HL-60 (cell line): Measurements from ENCODE around the gene PROZ.

Source experiments
- GABPA ChIP-seq: IDR thresholded peaks from 2 replicates; pipeline ENCODE4 v1.6.1; 2012; ENCODE audit warnings: low read depth
- POLR2AphosphoS5 ChIP-seq: IDR thresholded peaks from 2 replicates; pipeline ENCODE4 v1.6.1; 2012; ENCODE audit warnings: low read depth
- REST ChIP-seq: IDR thresholded peaks from 2 replicates; pipeline ENCODE4 v1.6.1; 2012; ENCODE audit warnings: low read depth; ENCODE audit not compliant: insufficient replicate concordance
- SPI1 ChIP-seq: IDR thresholded peaks from 2 replicates; pipeline ENCODE4 v1.6.1; 2012; ENCODE audit warnings: low read depth, mild to moderate bottlenecking, borderline replicate concordance
- TF ChIP-seq, protein P1 (sequence below): IDR thresholded peaks from one replicate; pipeline ENCODE4 v1.5.1; 2011; ENCODE audit warnings: low read length, control low read depth, inconsistent platforms; ENCODE audit not compliant: insufficient read depth

DNA sequence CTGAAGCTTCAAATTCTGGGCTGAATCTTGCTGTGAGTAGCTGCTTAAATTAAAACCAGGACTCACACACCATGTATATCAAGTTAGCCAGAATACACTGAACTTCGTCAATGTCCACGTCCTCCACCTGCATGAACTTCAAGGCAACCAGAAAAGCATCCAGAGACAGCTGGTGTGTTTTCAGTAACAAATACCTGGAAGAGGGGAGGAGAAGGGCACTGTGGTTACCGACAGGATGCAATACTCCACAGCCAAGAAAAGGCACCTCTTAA is 20.4 kb downstream of the PROZ start:
- TF ChIP-seq SPI1, result no peak
- TF ChIP-seq, protein P1, sequence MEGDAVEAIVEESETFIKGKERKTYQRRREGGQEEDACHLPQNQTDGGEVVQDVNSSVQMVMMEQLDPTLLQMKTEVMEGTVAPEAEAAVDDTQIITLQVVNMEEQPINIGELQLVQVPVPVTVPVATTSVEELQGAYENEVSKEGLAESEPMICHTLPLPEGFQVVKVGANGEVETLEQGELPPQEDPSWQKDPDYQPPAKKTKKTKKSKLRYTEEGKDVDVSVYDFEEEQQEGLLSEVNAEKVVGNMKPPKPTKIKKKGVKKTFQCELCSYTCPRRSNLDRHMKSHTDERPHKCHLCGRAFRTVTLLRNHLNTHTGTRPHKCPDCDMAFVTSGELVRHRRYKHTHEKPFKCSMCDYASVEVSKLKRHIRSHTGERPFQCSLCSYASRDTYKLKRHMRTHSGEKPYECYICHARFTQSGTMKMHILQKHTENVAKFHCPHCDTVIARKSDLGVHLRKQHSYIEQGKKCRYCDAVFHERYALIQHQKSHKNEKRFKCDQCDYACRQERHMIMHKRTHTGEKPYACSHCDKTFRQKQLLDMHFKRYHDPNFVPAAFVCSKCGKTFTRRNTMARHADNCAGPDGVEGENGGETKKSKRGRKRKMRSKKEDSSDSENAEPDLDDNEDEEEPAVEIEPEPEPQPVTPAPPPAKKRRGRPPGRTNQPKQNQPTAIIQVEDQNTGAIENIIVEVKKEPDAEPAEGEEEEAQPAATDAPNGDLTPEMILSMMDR, result no peak
- no peak for TF ChIP-seq GABPA
- TF ChIP-seq REST, result no peak
- TF ChIP-seq POLR2AphosphoS5, result no peak
